HG03565 (cell line): Measurements from ENCODE around the gene GPRIN2.
A peak's percentile ranks its signal among the peaks of the same experiment; 100 is the strongest.
"Not testable (repeated sequence)": the region's sequence is repeated elsewhere in the genome, so short reads cannot be mapped to it uniquely, and the experiment has no call there.

Experiments used
- ATAC-seq: cut with Tn5 transposase; IDR thresholded peaks from one replicate; pipeline ENCODE4 v1.9.1; 2021; ENCODE audit warnings: mild to moderate bottlenecking, moderate library complexity; ENCODE audit not compliant: unreplicated experiment

The GPRIN2 gene

GRCh38 chr10:46556515-46557318 lies at the start of gene GPRIN2:
Gene GPRIN2, minus strand, starts transcription at chr10:46556658. Its CDS starts 5,922 bp downstream, at chr10:46550736.
- no peak for ATAC-seq

GRCh38 chr10:46600516-46600915 lies 44.1 kb upstream of the GPRIN2 start:
- ATAC-seq, result peak; percentile 63

- ATAC-seq, result peak; percentile 64
These were observed 41.3 kb upstream of the GPRIN2 start for GRCh38 chr10:46597616-46598246.

DNA sequence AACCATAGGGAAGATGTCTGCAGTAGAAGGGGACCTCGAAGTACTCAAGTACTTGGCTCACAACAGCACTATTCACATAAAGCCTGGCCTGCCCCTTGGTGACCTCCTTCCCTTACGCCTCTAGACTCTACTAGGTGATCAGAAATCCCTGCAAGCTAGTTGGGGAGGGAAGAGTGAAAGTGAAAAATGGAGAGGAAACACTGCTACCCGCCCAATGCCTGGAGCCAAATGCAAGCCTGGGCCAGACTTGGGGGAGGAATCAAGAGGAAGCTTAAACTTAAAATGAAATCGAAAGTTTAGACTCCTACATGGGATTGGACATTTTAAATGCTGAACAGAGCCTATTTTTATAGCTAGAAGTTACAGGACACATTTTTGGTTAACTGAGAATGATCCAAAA lies 40.1 kb upstream of the GPRIN2 start:
- ATAC-seq, result not testable (repeated sequence)

GRCh38 chr10:46594453-46595063 lies 38.1 kb upstream of the GPRIN2 start:
- not testable (repeated sequence) for ATAC-seq

- not testable (repeated sequence) for ATAC-seq
These were observed 36.8 kb upstream of the GPRIN2 start for GRCh38 chr10:46593307-46593706.

DNA sequence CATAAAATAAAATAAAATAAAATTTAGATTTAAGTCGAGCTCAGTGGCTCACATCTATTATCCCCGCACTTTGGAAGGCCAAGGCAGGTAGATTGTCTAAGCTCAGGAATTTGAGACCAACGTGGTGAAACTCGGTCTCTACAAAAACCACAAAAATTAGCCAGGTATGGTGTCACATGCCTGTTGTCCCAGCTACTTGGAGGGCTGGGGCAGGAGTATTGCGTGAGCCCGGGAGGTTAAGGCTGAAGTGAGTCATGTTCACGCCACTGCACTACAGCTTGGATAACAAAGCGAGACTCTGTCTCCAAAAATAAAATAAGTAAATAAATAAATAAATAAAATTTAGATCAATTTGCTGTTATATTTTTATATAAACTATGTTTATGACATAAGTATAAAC lies 34.6 kb upstream of the GPRIN2 start:
- ATAC-seq, result not testable (repeated sequence)

DNA sequence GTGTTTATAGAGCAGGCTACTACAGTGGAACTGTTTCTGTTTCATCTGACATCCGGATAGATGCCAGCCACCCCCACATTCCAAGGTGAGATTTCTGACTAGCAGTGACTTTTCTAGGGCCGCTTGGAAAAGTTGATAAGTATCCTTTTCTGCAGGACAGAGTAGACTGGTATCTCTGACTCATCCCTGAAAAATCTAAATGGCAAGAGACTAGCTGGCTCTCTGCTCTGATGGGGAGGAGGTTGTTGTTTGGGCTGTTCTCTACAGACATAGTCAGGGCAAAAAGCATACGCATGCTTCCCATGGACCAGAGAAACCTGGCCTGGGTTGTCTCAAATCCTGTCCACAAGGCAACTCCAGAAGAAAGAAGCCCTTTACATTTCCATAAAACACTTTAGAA lies 33.1 kb upstream of the GPRIN2 start:
- not testable (repeated sequence) for ATAC-seq

DNA sequence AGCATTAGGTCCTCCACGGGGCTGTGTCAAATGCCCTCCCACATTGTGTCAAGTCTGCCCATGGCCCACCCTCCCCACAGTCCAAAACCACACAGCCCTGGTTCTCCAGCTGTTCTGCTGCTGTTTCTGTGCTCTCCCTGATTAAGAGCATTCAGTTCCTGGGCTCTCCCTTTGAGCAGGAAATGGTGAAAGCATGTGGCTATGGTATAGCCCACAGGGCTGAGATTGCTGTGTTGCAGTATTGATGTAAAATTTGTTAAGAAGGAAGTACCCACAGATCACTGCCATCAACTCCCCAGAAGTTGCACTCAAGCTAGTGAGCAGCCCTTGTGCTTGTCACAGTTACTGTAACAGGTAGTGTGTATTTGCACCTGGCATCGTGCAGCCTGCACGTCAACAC lies 31.8 kb upstream of the GPRIN2 start:
- ATAC-seq, result not testable (repeated sequence)

GRCh38 chr10:46587546-46587945 lies 31.1 kb upstream of the GPRIN2 start:
- not testable (repeated sequence) for ATAC-seq

DNA sequence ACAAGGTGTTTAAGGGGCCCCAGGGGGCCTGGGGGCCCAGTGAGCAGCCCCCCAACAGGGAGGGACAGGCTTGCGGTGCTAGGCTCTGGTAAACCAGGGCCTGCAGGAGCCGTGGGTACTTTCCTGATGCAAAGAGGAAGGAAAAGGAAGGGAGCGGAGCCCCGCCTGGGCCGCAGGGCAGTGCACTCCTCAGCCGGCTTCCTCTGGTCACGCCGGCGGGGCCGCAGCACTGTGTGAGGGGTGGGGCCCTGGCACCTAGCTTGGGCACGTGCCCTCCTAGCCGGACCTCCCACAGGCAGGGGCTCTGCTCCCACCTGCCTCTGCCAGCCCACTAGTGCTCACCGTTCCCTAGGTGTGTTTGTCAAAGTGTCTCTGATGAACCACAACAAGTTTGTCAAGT lies 28.8 kb upstream of the GPRIN2 start:
- not testable (repeated sequence) for ATAC-seq

DNA sequence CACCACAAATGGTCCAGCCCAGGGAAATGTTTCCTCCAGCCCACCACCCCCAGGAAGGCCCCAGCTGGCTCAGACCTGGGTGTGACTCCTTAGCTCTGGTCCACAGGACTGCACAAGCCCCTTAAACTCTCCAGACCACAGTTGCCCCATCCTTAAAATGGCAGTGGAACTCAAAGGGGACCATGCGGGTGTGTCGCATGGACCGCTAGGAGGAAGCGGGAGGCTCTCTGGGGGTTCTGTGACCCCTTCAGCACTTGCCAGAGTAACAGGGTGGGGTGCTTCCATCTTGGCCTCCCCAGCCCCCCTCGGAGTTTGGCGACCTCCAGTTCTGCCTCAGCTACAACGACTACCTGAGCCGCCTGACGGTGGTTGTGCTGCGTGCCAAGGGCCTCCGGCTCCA lies 27.7 kb upstream of the GPRIN2 start:
- not testable (repeated sequence) for ATAC-seq

GRCh38 chr10:46582568-46582967 lies 26.1 kb upstream of the GPRIN2 start:
- not testable (repeated sequence) for ATAC-seq

DNA sequence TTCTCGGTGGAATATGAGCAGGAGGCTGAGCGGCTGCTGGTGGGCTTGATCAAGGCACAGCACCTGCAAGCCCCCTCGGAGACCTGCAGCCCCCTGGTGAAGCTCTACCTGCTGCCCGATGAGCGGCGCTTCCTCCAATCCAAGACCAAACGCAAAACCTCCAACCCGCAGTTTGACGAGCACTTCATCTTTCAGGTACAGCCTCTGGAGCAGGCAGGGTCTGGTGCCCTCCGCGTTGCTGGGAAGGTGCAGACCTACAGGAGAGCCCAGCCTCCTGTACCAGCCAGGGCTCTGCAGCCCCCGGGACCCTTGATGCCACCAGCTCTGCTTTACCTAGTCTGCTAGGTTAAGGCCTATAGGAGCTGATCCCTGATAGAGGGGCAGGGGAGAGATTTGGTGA lies 25.5 kb upstream of the GPRIN2 start:
- not testable (repeated sequence) for ATAC-seq

- not testable (repeated sequence) for ATAC-seq
These were observed 22.9 kb upstream of the GPRIN2 start for GRCh38 chr10:46579378-46579777.

DNA sequence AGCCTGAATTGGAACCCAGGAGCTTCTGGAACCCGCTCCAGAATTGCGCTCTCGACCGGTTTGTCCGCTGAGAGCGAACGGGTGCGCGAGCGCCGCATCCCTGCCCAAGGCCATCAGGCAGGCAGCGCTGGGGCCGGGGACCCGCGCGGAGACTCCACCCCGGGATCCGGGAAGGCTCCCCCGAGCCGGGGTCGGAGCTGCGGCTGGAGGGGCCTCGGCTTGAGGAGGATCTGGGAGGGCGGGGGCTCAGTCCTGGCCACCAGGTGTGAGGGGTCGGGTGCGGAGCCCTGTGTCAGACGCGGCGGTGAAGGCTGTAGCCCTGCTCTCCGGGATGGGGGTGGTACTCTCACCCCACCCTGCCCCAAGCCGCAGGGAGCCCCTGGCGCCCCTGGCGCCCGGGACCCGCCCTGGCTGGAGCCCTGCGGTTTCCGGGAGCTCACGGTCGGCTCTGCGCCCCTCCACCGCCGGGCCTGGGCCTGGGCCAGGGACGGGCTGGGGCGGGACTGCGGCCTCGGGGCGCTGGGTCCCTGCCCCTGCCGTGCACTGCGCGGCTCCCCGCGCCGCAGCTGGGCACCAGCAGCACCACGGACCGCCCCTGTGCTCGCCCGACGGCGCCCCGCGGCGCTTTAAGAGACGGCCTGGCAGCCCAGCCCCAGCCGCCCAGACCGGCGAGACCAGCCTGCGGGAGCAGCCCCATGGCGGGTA lies 22.2 kb upstream of the GPRIN2 start, which contains the start of gene SYT15:
Gene SYT15, plus strand, starts transcription at position 655 of the 705 bp plus-strand sequence. Its CDS starts 41 bp downstream, at position 696.
- ATAC-seq, result not testable (repeated sequence)

DNA sequence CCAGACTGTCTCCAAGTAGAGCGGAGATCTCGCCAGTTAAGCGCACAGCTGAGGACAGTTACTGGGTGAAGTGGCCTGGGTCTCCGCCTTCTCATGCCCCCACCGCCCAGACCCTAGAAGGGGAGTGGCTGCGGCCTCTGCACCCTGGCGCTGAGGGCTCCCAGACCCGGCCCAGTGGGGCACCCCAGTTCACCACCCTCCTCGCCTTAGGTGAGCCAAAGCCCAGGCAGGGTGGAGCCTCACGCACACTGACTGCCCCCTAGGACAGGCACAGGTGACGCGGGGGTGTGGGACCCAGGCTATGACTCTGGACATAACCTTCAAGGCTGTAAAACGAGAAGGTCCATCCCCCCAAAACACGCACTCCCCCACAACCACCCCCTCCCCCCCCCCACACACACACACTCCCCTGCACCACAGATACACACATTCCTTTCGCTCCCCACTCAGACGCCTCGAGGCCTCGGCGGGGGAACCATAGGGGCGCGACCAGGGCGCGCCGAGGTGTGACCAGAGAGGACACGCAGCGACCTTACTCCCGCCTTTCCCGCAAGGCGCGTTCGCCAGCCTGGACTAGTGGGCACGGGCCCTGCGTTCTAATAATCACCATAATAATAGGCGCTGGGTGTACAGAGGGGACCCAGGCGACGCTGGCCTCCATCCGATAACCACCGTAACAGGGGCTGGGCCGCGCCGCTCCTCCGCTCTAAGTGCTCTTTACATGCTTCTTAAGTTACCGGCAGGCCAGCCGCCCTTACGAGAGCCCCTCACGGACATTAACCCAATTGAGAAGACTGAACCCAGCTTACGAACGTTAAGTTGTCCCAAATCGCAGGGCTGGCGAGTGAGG lies 21.4 kb upstream of the GPRIN2 start:
- ATAC-seq, result not testable (repeated sequence)

DNA sequence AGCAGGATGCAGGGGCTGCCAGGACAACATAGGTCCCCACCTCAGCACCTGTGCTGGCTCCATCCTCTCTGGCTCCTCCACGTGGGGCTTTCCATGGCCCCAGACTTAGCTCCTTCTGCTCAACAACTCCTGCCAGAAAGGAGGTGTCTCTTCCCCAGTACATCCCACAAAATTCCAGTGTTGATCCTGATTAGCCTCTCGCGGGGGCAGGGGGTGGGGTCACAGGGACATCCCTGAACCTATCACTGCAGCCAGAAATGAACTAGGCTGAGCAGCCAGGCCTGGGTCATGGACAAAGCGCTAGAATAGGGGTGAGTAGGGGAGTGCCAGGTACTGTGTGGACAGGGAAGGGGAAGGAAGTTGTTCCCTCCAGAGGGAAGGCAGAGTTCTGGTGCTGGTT lies 17.4 kb upstream of the GPRIN2 start:
- ATAC-seq, result not testable (repeated sequence)

DNA sequence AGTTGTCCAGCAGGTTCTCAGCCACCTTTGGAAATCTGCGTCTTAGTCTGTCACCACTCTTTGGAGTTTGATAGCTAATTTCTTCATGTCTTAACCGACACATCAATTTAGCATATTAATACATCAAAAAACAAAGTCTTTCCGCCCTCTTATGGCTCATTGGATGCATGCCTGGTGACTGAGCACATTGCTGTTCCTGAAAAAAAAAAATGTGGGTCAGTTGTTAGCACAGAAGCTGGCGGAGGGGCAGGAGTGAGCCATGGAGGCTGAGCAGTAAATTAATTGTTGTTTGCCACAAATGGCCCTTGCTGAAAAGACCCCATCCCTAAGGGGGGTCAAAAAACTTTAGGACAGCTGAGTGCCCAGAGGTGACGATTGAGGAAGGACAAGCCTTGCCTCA lies 16.9 kb upstream of the GPRIN2 start:
- ATAC-seq, result not testable (repeated sequence)

GRCh38 chr10:46572765-46573164 lies 16.3 kb upstream of the GPRIN2 start:
- ATAC-seq, result not testable (repeated sequence)
